ENCODE results near the gene JARID2.

- TF ChIP-seq, protein P1, sequence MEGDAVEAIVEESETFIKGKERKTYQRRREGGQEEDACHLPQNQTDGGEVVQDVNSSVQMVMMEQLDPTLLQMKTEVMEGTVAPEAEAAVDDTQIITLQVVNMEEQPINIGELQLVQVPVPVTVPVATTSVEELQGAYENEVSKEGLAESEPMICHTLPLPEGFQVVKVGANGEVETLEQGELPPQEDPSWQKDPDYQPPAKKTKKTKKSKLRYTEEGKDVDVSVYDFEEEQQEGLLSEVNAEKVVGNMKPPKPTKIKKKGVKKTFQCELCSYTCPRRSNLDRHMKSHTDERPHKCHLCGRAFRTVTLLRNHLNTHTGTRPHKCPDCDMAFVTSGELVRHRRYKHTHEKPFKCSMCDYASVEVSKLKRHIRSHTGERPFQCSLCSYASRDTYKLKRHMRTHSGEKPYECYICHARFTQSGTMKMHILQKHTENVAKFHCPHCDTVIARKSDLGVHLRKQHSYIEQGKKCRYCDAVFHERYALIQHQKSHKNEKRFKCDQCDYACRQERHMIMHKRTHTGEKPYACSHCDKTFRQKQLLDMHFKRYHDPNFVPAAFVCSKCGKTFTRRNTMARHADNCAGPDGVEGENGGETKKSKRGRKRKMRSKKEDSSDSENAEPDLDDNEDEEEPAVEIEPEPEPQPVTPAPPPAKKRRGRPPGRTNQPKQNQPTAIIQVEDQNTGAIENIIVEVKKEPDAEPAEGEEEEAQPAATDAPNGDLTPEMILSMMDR (IDR thresholded peaks at IDR 0.05), result no peak
- TF ChIP-seq POLR2AphosphoS5 (IDR thresholded peaks at IDR 0.05; ENCODE audit: low read depth, low read length) (no peak), SIN3A (IDR thresholded peaks at IDR 0.05; ENCODE audit: borderline replicate concordance, insufficient read depth, low read depth, low read length) (no peak), REST (IDR thresholded peaks at IDR 0.05; ENCODE audit: insufficient read depth in 1 of 2, low read depth in 2 of 2, low read length in 1 of 2) (no peak)
Observed at GRCh38 chr6:15234068-15234758, 11.7 kb upstream of the JARID2 start.
